GM10266 (cell line): ENCODE results near the gene MAGEA9B.
"Not testable (repeated sequence)": the region's sequence is repeated elsewhere in the genome, so short reads cannot be mapped to it uniquely, and the experiment has no call there.

ENCODE experiments used
- DNase-seq: peaks from one replicate; pipeline ENCODE4 v3.0.0; 2012; ENCODE audit errors: extremely low spot score
- TF ChIP-seq, protein P1 (sequence below): IDR thresholded peaks from 2 replicates; pipeline ENCODE4 v1.5.1; 2012; ENCODE audit warnings: mild to moderate bottlenecking, low read depth; ENCODE audit not compliant: control insufficient read depth, insufficient read depth; ENCODE audit errors: missing control alignments

MAGEA9B gene

DNA sequence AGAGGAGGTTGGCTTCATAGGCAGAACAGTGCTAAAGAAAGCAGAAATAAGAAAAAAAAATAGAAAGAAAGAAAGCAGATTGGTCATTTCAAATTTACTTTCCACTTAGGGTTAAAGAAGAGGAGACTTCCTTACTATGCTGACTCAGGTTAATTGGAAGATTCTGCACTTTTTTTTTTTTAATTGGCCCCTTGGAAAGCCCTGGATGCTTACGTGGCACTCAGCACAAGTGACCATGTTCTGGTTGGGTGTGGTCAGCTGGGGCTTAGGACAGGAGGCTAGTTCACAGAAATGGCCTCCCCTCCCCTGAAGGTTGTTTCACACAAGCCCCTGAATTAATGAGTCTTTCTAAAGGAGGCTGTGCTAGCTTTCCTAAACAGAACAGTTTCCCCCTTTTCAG, 14.5 kb downstream of the MAGEA9B start:
- TF ChIP-seq, protein P1, sequence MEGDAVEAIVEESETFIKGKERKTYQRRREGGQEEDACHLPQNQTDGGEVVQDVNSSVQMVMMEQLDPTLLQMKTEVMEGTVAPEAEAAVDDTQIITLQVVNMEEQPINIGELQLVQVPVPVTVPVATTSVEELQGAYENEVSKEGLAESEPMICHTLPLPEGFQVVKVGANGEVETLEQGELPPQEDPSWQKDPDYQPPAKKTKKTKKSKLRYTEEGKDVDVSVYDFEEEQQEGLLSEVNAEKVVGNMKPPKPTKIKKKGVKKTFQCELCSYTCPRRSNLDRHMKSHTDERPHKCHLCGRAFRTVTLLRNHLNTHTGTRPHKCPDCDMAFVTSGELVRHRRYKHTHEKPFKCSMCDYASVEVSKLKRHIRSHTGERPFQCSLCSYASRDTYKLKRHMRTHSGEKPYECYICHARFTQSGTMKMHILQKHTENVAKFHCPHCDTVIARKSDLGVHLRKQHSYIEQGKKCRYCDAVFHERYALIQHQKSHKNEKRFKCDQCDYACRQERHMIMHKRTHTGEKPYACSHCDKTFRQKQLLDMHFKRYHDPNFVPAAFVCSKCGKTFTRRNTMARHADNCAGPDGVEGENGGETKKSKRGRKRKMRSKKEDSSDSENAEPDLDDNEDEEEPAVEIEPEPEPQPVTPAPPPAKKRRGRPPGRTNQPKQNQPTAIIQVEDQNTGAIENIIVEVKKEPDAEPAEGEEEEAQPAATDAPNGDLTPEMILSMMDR = no peak
- DNase-seq = no peak

DNA sequence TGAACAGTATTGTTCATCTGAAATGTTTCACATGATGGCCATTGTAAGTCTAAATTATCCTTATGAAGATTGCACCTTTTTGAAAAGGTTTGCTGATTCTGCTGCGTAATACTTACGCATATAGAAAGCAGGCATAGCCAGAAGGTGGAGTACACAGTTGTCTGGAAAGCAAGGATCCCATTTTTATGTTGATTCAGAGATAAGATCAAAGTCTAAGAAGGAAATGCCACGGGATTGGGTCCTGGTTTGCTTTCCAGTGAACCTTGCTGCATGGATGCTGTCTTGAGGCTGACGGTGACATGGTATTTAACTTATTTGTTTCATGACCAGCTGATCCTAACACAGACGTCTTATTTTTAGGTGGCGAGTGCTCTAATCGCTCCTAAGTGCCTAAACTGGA, 15.5 kb downstream of the MAGEA9B start:
- TF ChIP-seq, protein P1 = no peak
- DNase-seq = no peak

DNA sequence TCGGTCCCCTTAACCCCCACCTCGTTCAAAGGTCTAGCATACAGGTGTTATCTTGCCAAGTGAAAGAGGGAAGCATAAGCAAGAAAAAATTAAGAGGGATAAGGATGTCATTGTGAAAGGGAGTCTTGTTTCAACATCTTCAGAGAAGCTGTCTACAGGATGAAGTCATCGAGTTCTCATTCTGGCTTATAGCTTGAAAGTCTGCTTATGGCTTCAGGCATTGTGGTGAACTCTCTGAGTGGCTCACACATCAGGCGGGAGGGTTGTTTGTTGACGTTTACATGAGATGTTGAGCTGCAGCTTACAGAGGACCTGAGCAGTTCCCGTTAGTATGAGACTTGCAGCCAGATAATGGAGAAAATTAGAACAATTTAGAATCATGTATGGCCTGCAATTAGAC, 16.6 kb downstream of the MAGEA9B start:
- no peak for DNase-seq
- TF ChIP-seq, protein P1 = no peak

DNA sequence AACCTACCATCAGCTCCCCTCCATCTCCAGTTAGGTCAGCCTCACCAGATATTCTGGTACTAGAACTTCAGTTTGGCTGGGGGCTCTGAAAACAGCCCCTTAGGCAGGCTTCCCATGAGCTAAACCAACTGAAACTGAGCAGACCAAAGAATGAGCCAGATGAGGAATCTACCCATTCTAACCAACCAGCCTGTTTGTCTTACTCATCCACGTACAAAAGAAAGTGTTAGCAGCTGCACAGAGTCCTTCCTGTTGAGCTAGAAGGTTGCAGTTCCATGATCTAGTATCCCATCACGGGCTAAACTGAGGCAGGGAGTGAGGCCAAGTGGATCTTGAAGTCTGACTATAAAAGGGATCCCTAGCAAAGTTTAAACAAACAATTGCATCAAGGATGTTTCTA, 17.5 kb downstream of the MAGEA9B start:
- TF ChIP-seq, protein P1 = no peak
- no peak for DNase-seq

DNA sequence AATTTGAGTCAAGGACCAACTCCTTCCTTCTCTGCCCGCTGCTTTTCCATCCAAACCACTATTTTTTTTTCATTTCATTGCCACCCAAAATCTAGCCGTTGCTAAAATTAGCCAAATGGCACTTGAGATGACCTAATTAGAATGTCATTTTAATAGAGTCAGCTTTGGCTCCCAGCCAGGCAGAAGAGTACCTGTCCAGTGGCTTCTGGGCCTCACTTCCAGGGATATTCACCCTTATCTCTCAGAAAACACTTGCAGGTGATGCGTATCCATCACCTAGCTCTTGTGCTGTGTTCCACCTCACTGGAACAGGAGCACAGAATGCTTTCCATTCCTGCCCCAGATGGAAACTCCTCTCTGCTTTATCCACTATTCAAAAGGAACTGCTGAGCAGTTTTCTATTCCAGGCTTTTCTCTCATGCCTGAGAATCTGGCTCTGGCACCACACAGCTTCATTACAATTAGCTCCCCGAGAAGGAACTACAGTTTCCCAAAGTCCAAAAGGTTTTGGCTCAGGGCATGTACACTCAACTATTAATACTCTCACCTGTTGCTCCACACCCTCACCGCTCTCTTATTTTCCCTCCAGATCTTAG, 18.5 kb downstream of the MAGEA9B start:
- TF ChIP-seq, protein P1 = no peak
- no peak for DNase-seq

DNA sequence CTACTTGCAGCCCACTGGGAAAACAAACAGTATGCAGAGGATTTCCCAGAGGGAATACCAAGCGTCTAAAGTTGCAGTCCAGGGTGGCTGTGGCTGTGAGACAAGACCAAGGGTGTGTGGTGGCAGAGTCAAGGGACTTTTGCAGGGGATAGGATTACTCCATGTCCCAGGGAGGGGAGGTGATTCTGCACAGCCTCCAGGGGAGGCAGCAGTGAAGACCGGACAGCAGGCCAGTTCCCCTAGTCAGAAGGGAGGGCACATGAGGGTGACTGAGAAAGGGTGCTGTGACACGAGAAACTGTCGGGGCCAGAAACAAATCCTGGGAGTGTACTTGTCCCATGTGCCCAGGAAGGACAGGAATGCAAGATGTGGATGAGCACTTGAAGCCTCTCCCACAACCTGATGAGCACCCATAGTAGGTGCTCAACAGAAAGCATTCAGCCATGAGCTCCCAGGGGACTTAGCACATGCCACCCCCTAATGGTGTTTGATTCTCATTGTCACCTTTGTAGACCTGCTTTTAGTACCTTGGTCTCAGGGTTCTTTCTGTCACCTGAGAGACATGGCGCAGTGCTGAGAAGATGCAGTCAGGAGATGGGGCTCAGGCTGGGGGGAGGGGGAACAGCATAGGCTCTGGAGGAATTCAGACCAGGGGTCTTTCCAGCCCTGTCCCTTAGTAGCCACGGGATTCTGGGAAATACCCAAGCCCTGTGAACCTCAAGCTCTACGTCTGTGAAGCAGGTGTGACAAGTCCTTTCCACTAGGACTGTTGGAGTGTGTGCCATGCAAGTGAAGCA, 19.4 kb downstream of the MAGEA9B start:
- DNase-seq = no peak
- TF ChIP-seq, protein P1 = no peak

DNA sequence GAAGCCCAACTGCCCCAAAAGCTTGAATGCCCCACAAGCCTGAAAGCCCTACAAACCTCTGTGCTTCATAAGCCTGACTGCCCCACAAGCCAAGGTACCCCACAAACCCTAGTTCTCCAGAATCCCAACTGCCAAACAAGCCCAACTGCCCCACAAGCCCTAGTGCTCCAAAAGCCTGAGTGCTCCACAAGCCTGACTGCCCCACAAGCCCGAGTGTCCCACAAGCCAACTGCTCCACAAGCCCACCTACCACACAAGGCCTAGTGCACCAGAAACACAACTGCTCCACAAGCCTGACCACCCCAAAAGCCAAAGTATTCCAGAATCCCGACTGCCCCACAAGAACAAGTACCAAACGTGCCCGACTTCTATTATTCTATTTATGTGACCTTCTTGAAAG, 23.9 kb downstream of the MAGEA9B start:
- TF ChIP-seq, protein P1 = no peak
- DNase-seq = no peak

DNA sequence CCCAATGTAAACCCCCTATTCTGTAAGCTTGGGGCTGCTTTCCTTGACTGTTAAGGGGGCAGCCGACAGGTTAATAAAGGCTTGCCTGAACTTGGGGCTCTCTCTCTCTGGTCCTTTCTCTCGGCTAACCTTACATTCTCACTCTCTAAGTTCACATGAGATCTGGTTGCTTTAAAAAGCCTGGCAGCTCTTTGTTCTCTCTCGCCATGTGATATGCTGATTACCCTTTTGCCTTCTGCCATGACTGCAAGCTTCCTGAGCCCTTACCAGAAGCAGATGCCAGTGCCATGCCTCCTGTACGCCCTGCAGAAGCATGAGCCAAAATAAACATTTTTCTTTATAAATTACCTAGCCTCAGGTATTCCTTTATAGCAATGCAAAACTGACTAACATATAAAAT, 32.0 kb downstream of the MAGEA9B start:
- not testable (repeated sequence) for DNase-seq

DNA sequence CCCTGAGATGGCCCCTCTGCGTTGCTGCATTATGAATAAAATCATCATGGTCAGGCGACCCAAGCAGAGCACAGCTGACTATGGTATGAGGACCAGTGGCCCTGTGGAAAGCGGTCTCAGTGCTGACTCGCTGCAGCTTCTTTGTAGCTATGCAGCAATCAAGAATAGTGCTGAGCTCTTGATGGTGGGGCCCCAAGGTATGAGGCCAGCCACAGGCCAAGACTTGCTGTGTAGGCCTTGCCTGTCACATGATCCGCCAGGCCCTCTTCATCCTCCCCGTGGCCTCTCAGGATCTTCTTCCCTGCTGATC, 35.4 kb downstream of the MAGEA9B start:
- DNase-seq = not testable (repeated sequence)

DNA sequence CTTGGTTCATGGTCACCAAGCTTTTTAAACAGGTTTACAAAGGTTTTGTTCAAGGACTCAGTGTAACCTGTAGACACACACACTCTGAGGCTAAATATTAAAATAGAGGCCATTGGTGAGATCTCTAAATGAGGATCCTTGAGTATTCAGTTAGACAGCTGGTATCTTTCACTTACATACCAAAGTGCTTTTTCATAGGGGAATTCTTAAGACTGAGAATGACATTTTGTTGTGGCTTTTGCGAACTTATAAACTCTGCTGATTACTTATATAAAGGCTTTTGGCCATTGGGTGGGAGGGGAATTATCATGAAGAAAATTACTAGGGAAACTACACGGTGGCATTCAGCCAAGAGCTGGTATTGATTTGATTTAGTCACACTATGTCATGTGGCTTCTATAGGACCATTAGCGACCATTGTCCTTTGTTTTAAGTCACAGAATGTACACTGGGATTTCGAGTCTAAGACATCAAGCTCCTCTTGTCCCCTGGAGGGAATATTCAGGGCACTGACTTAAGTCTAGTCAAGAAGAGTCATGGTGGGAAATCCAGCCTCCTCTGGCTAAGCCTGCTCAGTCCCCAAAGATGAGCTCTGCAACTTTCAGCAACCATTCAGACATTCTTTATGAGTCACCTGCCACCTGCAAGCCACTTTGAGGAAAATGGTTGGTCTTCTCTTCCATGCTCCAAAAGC, 35.9 kb downstream of the MAGEA9B start:
- DNase-seq = not testable (repeated sequence)

DNA sequence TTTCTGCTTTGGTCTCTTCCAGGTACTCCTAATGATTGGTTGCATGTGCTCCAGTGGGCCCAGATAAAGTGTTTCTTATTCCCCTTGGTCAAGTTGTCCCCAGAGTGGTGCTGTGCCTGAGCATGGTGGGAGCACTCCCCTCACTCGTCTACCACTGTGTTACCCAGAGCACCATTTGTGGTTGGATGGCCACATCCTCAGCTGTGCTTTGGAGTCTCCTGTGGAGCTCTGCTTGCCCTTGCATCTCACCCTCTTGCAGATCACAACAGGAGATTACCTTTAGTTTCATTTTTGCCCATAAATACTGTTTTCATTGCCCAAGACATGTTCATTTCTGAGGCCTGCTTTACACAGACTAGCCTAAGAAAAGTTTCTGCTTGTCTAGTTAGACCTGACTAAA, 36.8 kb downstream of the MAGEA9B start:
- not testable (repeated sequence) for DNase-seq

DNA sequence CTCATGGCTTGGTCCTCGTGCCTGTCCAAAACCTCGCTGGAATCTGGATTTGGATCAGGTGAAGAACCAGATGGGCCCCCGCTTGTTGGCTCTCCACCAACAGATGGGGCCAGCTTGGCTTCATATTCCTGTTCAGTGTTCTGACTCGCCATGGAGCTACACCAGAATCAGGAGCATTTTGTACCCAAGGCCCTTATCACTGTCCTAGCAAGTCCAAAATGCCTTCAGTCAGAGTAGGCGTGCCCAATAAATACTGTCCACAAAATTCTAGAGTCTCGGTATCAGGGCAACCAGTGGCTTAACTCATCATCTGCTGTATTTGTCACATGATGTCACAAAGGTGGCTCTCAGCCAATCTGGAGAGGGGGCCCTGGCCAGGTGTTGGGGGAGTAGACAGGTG, 37.6 kb downstream of the MAGEA9B start, which contains the start of gene HSFX3:
Gene HSFX3 (minus strand): TSS at position 224 of the 400 bp plus-strand sequence. CDS start 72 bp downstream, at position 152.
- not testable (repeated sequence) for DNase-seq
